ENCODE results near the gene PCGF2. TPM values are rescaled to one million over a fixed set of nuclear protein-coding genes. Genes with fewer than 3 reads are reported as not detected.

The PCGF2 gene
- total and polyA plus RNA-seq, 2 of the 8 experiments (the other 6 are each of a cell fraction or from before 2014, with no cell fraction given), result 42.1 to 93.3 TPM

DNA sequence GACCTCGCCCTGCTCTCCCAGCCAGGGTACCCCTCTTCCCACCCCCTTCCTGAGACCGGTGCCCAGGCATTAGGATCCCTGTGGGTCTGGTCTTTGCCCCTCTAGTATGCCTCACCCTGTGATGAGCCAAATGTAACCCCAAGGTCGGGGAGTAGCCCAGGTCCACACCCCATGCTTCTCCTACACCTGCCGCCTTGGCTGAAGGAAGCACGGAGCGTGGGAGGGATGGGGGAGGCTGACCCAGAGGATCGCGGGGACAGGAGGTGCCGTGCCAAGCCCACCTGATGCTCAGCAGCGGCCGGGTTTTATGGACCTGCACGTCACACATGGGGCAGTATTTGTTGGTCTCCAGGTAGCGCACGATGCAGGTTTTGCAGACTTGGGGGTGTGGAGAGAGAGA lies 8.8 kb downstream of the PCGF2 start:
- FAIRE-seq (no peak), DNase-seq (ENCODE audit: low read depth in 1 of 2, low spot score in 2 of 2) (no peak)
- no peak overlapping the region for H2AK5ac ChIP-seq (ENCODE audit: low read depth, low read length)
- H3K4me2 ChIP-seq (ENCODE audit: insufficient read depth in 1 of 2, low read depth in 2 of 2, low read length in 2 of 2), result no peak overlapping the region
- H2AFZ ChIP-seq (ENCODE audit: low read length), result no peak overlapping the region
- no peak overlapping the region for H2BK15ac ChIP-seq (ENCODE audit: low read length)
- no peak overlapping the region for H3K27ac ChIP-seq (ENCODE audit: low read depth, low read length)
- no peak overlapping the region for H2BK20ac ChIP-seq (ENCODE audit: low read length)
- no peak overlapping the region for H4K91ac ChIP-seq (replicated peaks; ENCODE audit: insufficient read length, low read length)
- no peak overlapping the region for H3K9ac ChIP-seq (replicated peaks in 1 of 4; ENCODE audit: extremely low read depth in 1 of 4, low read depth in 3 of 4, low read length in 3 of 4)
- H3K18ac ChIP-seq (ENCODE audit: extremely low read depth, low read length), result no peak overlapping the region
- 95% methylated on average over 14 of the region's 14 CpGs; no CpG with 5 or more reads in 1 of the 2 experiments for WGBS, 2 experiments (ENCODE audit: extremely low coverage in 1 of 2, insufficient coverage in 1 of 2, insufficient read length in 1 of 2, insufficient replicate concordance in 2 of 2, low coverage in 1 of 2, low lambda C conversion rate in 2 of 2, missing lambda C conversion rate in 1 of 2)
- H3K4ac ChIP-seq (replicated peaks; ENCODE audit: insufficient read length, low read depth, low read length), result no peak overlapping the region
- H3K4me1 ChIP-seq (replicated peaks in 1 of 4; ENCODE audit: control insufficient read depth in 3 of 4, insufficient read depth in 4 of 4, low read length in 3 of 4), result peaks cover 0 to 24% (median 12%) of the 10 kb centered on the region in 4 experiments; a peak in 6 of 7 replicates
- no peak overlapping the region for H3K4me3 ChIP-seq (ENCODE audit: extremely low read depth in 1 of 4, insufficient read depth in 2 of 4, low read depth in 3 of 4, low read length in 4 of 4)
- H3K23me2 ChIP-seq (ENCODE audit: low read depth, low read length), result no peaks in the 10 kb centered on the region
- CTCF ChIA-PET (ENCODE audit: partially characterized antibody), result interaction anchor here (1.0 kb wide), 2 partner anchors 12 to 32 kb away, joined by 3 to 4 read pairs; no protein-coding TSS in a partner anchor
- H3K36me3 ChIP-seq (ENCODE audit: control insufficient read depth in 2 of 4, insufficient read depth in 4 of 4, low read length in 3 of 4), result peaks cover 2 to 30% (median 17%) of the 10 kb centered on the region in 4 experiments; a peak in 7 of 8 replicates
- H2BK5ac ChIP-seq (ENCODE audit: low read depth, low read length), result peak overlapping the region; percentile 24; the same call in 1 of the 2 replicates
- peaks cover 34 to 56% of the 10 kb centered on the region in 2 experiments for H4K20me1 ChIP-seq (replicated peaks in 1 of 2; ENCODE audit: control insufficient read depth in 1 of 2, insufficient read depth in 2 of 2, low read length in 2 of 2)
- H3K23ac ChIP-seq (ENCODE audit: insufficient read length), result no peak overlapping the region
- H3K9me3 ChIP-seq (ENCODE audit: insufficient read depth in 2 of 2, low read depth in 1 of 2, low read length in 1 of 2), result no peaks in the 10 kb centered on the region
- no peak overlapping the region for H4K8ac ChIP-seq (ENCODE audit: extremely low read depth, insufficient read depth, low read length)
- H4K5ac ChIP-seq (ENCODE audit: insufficient read length, low read depth, low read length), result no peak overlapping the region
- H3K79me2 ChIP-seq (ENCODE audit: control insufficient read depth in 1 of 2, insufficient read depth in 2 of 2, low read length in 2 of 2), result peaks cover 19 to 52% of the 10 kb centered on the region in 2 experiments
- no peak overlapping the region for H2BK120ac ChIP-seq (replicated peaks; ENCODE audit: low read depth, low read length)
- TF ChIP-seq KDM5A (IDR thresholded peaks at IDR 0.05; ENCODE audit: low read length), result no peak
- no peak for TF ChIP-seq TAF1 (IDR thresholded peaks at IDR 0.05; ENCODE audit: low read depth, low read length)
- TF ChIP-seq EGR1 (IDR thresholded peaks at IDR 0.05; ENCODE audit: borderline replicate concordance, low read depth, low read length), result no peak
- no peak for TF ChIP-seq CBX5 (IDR thresholded peaks at IDR 0.05; ENCODE audit: low read depth, low read length)
- TF ChIP-seq CBX8 (IDR thresholded peaks at IDR 0.05; ENCODE audit: borderline replicate concordance, low read depth, low read length), result no peak
- no peak for TF ChIP-seq POLR2AphosphoS5 (IDR thresholded peaks at IDR 0.05; ENCODE audit: low read depth, low read length)
- no peak for TF ChIP-seq MAFK (IDR thresholded peaks at IDR 0.05; ENCODE audit: low read depth, low read length)
- no peak for TF ChIP-seq ASH2L (IDR thresholded peaks at IDR 0.05; ENCODE audit: low read length)
- TF ChIP-seq TBP (IDR thresholded peaks at IDR 0.05; ENCODE audit: low read depth, low read length), result no peak
- no peak overlapping the region for H3K56ac ChIP-seq (replicated peaks; ENCODE audit: insufficient read length, low read depth, low read length)
- H3K79me1 ChIP-seq (ENCODE audit: low read depth, low read length), result peaks cover 26% of the 10 kb centered on the region
- POLR2A ChIA-PET (ENCODE audit: partially characterized antibody), result no interaction called here
- H2BK12ac ChIP-seq (ENCODE audit: low read depth, low read length), result no peak overlapping the region
- H3K27me3 ChIP-seq (replicated peaks in 1 of 4; ENCODE audit: control insufficient read depth in 3 of 4, extremely low read depth in 1 of 4, insufficient read depth in 3 of 4, low read length in 3 of 4), result no peaks in the 10 kb centered on the region
- no peak overlapping the region for H3K14ac ChIP-seq (ENCODE audit: insufficient read length)
